NCI-H1930 (cell line): Measurements from ENCODE around the gene UPP1.
A peak's percentile ranks its signal among the peaks of the same experiment; 100 is the strongest.

Source experiments
- DNase-seq, 2 experiments: peaks; one replicate each; lab custom pipeline; 2025; lab: John Stamatoyannopoulos, UW

UPP1 gene

DNA sequence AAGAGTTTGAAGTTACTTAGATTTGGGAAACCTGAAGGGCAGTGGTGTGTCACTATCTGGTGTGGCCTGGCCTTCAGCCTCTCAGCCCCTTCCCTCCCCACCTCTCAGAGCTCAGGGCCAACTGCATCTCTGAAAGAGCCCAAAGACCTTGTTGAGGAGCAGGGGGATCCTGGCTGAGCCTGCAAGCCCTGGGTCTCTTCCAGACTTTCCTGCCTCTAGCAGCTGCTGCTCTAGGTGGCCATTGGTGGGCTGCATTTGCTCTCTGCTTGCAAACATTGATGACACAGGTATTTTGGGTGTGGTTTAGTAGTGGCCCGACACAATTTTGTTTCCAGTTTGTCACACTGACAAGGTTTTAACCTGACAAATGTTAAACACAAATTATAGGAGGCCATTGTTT lies 3.1 kb upstream of the UPP1 start:
- no peak for DNase-seq

DNA sequence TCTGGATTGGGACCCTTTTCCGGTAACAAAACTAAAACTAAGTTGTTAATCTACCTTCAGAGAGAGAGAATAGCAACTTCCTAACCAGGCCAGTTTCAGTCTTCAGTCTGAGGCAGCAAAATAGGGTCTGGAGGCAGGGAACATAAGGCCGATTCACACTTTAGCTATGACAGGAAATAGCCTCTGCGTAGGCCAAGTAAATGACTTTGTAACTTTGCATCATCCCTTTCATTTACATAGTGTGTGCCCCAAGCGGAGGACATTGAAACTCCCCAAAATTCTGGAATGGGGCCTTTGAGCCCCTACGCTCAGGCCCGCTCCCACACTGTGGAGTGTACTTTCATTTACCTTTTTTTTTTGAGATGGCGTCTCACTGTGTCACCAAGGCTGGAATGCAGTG lies 1.7 kb upstream of the UPP1 start:
- no peak for DNase-seq

DNA sequence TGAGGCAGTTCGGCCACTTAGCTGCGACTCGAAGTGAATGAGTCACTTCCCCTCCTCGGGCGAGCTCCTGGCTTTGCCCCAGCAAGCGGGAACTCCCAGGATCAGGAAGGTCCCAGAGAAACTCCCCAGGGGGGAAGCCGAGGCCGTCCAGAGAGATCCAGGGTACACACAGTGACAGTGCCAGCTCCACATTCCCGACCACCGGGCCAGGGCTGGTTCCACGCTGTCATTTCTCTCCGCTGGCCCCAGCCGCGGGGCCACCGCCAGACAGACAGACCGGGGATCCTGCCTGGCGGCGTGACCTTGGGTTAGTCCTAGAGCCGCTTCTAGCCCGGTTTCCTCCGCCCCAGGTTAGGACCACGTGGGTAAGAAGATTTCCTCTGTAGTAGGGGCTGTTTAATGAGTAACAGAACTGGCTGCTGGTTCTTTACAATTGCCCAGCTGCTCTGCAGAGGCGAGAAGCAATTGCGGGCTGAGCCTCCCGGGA lies 463 bp upstream of the UPP1 start:
- DNase-seq: no peak

DNA sequence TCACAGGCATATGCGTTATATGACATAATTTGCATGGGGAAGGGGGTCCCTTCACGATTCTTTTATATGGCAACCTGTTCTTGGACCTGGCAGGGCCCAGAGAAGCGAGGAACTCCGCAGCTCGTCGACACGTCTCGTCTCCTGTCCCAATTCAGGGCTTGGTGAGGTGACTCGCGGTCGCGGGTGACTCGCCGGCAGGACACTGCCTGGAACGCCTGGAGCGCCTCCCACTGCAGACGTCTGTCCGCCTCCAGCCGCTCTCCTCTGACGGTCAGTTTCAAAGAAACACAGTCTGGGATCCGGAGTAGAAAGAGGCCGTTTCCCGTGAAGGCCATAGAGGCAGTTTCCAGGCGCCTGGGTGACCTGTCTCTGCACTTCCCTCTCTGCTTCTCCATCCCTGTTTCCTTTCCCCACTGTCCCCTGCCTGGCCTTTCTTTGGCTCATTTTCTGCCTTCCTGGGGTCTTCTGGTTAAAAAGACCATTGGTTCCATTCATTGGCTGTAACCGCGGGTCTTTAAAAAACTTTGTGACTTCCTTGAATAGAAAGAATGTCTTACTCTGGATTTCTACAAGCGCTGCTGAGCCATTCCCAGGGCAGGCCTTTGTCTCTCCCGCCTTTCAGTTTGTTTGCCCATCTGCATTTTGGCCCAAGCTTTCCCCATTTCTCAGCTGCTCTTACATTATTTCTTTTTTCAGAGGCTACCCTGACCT lies 1.2 kb downstream of the UPP1 start:
- no peak for DNase-seq

DNA sequence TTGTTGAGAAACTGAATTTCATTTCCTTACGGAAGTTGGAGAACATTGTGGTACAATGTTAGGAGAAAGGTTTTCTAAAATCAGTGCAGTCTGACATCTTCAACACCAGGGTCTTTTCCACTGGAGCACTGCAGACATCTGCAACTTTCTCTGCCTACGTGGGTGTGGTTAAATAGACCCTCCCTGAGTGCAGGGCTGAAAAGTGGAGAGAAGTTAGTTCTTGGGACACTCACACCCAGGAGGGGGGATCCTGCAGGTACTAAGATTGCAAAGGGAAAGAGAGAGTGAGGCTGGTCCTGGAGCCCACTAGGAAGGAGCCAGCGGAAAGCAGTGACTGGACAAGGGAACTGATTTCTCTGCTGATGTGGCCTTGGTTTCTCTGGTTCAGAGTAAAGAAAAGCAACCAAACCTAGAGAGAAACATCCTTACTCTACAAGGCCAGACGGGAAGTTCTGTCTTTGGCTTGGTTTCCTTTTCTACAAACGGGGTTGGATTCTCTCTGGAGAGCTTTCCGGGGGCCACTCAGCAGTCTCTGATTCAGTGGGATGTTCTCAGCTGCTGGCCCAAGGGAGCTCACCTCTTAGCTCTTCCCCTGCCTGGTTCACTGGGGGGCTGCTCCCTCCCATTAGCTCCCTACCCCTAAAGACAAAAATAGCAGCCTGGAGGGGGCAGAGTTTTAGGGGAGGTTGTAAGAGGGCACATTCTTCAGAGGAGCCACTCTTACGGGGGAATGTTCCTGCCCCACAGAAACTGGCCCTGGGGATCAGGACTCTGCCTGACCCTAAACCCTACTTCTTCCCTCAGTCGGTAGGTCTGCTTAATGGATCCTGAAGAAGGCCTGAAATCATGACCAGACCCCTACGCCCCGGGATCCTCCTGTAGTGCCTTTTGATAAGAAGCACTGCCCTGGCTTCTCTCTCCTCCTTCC lies 2.7 kb downstream of the UPP1 start:
- DNase-seq: no peak

DNA sequence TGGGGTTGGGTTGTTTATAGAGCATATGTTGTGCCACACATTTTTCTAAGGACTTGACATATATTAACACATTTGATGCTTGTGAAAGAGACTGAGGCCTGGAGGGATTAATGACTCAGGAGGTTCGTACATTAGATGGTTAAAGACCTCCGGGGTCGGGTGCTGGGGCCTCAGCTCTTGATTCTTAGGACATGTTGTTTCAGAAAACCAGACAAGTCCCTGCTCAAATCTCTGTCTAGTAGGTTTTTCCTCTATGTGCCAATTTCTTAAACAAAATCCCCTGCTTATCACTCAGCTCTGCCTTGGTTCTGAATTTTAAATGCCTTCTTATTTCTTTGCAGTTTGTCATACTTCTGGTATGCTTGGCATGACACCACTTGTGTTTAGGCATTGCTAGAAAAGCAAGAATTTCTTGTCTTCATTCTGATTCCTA lies 5.8 kb downstream of the UPP1 start:
- DNase-seq: no peak

DNA sequence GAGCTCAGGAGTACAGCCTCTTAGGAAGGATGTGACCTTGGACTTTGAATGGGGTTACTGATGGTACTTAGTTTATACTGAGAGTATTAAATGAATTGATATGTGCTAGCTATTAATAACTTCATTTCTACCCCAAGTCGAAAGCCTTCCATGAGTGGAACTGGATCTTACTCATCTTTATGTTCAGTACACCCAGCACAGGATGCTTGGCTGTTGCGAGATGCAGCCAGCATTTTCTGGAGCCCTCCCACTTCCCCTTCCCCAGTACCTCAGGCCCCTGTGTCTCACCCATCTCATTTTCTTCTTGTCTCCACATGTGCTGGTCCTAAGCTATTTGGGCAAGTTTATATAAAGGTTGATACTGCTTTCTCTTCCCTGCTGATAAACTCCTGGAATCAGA lies 7.2 kb downstream of the UPP1 start:
- no peak for DNase-seq

DNA sequence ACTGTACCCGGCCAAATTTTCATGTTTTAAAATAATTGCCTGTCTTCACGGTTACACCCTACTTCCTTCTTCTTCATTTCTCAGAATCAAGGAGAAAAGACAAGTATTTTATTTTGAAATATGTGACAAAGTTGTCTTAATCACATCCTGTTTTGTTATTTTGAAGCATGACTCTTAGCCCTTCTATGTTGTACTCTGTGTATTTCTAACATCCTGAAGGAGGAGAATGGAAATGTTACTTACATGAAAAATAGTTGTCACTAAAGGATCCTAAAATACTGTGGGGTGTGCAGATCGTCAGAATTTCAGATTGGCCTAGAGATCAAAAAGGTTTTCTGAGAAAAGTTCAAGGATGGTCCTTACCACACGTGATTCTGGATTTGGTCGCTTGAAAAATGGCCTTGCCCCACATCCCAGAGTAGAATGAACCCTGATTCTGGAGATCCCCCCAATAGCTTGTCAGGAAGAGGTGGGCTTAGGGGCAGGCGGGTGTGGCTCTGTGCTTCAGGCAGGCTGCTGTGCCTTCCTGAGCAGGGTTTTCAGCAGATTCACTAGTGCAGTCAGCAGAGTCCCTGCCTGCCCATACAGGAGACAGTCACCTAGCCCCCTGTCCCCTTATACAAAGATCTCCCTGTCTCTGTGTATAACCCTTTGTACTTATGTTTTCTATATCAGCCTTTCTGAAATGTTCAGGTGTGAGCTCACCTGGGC lies 8.6 kb downstream of the UPP1 start:
- no peak for DNase-seq

DNA sequence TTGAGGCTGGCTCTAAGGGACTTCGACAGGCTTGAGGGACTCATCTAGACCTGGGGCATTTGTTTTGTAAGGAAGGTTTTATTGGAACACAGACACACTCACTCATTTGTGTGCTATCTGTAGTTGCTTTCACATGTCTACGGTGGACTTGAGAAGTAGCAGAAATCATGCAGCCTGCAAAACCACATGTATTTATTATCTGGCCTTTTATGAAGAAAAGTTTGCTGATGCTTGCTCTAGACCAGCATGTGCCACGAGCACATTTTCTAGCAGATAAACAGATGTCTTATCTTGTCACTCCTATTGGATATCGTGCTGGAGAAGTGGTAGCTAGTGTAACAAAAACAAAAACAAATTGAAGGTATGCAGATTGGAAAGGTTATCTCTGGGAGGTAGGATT lies 9.8 kb downstream of the UPP1 start:
- DNase-seq: no peak

DNA sequence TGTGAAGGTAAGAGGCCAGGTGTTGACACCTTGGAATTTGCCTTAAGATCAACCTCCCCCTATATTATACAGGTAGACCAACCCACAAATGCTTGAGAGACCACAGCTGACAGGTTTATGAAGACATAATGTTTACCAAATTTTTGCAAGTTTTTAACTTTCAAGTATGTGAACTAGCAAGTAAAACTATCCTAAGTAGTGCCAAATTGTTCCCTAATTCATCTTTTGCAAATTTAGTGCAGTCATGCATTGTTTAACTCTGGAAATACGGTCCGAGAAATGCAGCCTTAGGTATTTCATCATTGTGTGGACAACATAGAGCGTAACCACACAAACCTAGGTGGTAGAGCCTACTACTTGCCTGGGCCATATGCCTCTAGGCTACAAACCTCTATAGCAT lies 10.7 kb downstream of the UPP1 start:
- no peak for DNase-seq

DNA sequence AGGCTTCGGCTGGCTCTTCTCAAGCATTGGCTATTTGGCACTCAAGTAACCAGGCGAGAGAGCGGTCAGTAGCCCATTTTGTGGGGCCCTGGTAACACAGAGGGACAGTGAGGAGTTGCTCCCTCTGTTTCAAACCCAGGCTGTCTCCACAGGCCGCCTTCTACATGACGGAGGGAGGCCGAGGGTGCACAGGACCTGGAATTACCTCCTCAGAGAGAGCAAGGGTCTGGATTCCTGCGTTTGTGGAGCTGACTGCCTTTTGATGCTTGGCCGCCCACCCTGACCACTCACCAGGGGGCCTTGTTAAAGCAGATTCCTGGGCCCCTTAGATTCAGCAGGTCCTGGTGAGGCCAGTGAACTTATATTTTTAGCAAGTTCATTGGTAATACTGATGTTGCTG lies 12.3 kb downstream of the UPP1 start:
- no peak for DNase-seq

DNA sequence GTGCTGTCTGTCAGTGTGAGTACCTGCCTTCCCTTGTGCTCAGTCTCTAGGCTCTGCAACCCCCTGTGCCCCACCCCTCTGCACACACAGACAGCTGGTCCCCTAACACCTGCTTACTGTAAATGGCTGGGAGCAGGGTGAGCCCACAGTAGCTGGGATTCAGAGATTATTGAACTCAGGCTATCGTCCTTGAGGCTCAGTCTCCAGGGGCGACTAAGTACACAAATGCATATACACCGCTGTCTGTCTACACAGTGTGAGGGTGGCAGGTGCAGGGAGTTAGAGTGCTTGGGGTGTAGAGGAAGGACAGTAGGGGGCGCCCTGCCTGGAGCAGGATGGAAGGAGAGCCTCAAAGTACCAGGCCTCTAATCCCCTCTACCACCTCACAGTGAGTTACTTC lies 12.9 kb downstream of the UPP1 start:
- no peak for DNase-seq

DNA sequence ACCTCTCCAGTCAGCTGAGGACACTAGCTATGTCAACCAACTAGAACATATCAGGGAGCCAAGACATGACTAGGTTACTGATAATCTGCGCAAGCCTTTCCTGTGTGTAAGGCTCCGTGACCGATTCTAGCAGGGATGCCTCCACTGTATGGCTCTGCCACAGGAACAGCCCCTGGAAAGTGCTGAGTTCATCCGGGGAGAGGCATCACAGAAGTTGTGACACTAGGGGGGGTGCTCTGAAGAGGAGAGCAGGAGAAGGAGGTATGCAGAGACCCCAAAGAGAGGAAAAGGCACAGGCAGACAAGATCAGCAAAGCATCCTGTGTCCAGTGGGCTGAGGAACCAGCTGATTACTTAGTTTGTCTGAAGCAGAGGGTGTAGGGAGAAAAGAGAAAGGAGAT lies 13.5 kb downstream of the UPP1 start:
- DNase-seq: no peak

DNA sequence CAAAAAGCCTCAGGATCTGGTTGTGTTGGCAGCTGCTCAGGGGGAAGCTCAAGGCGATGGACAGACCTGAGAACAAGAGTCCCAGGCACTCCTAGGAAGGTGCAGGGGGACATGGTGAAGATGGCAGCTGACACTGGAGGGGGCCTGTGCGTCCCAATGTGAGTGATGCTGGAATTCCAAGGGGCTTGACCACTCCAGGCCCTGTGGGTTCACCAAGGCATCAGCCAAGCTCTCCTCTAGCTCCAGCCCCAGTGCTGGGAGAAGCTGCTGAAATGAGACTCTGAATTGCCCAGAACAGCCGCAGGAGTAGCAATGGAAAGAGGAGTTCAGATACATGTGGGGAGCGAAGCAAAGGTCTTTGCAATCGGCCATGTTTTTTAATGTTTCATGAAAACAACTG lies 16.0 kb downstream of the UPP1 start:
- no peak for DNase-seq

DNA sequence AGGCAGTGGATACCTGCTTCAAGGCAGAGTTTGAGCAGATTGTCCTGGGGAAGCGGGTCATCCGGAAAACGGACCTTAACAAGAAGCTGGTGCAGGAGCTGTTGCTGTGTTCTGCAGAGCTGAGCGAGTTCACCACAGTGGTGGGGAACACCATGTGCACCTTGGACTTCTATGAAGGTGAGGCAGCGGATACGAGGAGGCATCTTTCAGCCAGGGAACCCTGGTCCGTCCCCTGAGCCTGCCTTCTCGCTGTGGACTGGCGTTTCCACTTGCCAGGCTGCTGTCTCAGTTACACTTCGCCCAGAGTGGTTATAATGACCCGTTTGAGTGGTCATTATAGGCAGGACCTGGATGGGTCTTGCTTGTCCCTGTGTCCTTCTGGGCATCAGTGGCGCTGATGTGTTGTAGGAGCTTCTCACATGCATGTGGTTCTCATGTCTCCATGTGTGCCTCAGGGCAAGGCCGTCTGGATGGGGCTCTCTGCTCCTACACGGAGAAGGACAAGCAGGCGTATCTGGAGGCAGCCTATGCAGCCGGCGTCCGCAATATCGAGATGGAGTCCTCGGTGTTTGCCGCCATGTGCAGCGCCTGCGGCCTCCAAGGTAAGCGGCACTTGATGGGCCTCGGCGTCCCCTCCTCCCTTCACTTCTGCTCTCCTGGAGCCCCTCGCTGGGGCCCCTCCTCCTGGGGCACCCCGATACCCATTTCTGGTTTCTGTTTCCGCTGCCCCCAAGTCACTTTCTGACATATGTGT lies 18.0 kb downstream of the UPP1 start:
- DNase-seq: no peak

DNA sequence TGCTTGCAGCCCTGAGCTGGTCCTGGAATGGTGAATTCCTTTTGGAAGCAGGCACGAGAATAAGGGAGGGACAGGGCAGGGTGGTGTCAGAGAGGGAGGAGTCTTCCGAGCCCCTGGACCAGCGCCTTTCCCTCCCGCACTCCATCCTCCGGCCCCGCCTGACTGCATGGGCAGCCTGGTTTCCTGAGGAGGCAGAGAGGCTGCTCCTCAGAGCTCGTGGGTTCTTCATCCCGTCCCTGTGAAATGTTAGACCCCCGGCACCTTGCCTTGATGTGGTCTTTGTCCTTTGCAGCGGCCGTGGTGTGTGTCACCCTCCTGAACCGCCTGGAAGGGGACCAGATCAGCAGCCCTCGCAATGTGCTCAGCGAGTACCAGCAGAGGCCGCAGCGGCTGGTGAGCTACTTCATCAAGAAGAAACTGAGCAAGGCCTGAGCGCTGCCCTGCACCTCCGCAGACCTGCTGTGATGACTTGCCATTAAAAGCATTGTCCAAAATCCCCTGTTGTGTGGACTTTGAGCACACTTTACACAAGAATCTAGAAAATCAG lies 18.9 kb downstream of the UPP1 start:
- no peak for DNase-seq

DNA sequence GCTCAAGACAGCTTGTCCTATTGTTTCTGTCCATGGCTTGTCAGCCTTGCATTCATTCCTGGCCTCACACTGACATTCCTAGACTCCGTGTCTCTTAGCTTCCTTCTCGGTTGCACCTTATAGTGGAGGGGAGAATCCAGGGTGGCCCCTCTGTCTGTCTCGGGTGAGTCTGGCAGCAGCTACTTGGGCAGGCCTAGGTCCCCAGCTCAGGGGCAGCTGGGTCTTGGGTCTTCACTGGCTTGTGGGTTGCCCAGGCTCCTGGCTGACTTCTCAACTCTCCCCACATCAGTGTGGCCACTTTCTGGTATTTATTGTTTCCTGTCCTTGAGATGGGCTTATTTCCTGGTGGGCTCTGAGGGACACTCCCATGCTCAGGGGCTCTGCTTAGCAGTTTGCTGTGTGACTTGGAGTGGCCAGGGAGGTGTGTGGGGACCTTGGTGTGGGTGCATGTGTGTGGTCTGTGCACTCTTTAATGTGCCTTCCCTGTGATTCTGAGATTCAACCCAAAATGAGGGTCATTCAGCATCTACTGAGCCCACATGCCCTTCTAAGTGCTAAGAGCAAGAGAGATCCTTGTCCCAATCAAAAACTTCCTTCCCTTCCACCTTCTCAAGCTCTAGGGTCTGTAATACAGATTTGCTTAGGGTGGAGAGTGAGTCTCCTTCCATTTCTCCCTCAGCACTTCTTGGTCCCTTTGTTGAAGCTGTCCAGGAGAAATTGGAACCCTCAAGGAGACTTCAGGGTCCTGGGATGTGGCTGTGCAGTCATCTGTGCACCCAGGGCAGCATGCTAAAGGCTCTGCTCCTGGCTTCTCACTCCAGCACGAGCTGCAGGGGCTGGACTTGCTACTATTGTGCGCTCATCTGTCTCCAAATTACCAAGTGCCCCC lies 20.1 kb downstream of the UPP1 start:
- DNase-seq: no peak

DNA sequence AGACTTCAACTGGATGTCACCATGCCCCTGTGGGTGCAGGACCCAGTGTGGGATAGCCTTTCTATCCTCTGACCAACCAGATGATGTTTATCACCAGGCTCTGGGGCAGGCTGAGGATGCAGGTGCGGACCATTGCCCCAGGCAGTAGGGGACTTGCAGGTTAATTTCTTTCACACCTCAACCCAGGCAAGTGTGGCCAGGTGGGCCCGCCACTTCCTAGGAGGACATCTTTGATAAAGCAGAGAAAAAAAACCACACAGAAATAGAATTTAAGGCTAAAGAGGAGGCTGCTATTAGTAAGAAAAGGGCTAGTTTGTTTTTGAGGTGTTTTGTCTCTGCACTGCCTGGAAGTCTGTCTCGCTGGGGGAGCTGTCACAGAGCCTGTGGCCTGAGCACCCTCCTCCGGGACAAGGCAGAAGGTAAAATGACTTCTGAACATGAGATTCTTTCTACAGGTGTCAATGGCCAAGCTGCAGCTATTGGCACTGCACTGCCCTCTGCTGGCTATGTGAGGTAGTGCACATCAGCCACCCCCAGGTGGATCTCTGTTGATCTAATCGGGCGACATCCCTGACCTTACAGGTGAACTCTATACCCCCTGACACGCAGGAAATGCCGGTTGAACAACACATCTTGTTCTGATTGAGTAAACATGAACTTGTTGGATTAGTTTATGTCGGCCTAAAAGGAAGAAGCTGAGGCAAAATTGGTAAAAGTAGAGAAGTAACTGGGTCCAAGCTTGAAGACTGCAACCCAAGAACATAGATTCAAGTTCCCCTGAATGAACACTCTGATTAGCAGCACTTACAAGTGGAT lies 21.0 kb downstream of the UPP1 start:
- peak; percentile 47 to 64 for DNase-seq

DNA sequence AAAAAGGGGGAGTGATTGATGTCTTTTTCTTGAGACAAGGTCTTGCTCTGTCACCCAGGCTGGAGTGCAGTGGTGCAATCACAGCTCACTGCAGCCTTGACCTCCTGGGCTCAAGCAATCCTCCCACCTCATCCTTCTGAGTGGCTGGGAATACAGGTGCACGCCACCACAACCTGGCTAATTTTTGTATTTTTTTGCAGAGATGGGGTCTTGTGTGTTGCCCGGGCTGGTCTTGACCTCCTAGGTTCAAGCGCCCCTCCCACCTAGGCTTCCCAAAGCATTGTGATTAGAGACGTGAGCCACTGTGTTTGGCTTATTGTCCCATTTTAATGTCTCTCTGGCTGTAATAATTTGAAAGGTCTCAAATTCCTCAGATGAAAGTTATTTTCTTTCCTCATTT lies 21.8 kb downstream of the UPP1 start:
- no peak for DNase-seq

DNA sequence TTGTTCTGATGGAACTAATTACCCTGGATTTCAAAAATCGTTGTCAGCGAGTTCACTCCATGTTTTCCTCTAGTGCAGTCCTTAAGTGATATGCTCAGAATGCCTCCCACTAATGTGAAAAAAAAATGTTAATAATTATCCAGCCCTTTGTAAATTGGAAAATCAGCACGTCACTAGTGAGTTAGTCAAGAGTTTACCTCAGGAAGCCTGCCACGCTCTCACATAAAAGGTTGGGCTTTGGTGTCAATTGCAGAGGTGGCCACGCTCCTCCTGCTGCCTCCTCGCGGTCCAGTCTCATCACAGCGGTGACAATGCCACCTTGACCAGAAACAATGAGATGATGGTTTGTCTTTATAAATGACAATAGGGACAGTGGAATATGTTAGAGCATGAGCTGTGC lies 22.5 kb downstream of the UPP1 start:
- DNase-seq: no peak
